Measurements from ENCODE around the gene RAP1B.
"Not testable (repeated sequence)": the region's sequence is repeated elsewhere in the genome, so short reads cannot be mapped to it uniquely, and the experiment has no call there.

RAP1B gene

GRCh38 chr12:68673788-68674187 is 63.1 kb downstream of the RAP1B start:
- DNase-seq (no peak), ATAC-seq (replicated peaks) (no peak)
- Mint-ChIP-seq H3K27ac (no peak overlapping the region), H3K4me3 (no peak overlapping the region), H3K4me1 (peaks cover 0 to 2% of the 10 kb centered on the region in 2 donors), H3K9me3 (no peaks in the 10 kb centered on the region), H3K36me3 (peaks cover 0 to under 1% of the 10 kb centered on the region in 2 donors), H3K27me3 (no peaks in the 10 kb centered on the region)

DNA sequence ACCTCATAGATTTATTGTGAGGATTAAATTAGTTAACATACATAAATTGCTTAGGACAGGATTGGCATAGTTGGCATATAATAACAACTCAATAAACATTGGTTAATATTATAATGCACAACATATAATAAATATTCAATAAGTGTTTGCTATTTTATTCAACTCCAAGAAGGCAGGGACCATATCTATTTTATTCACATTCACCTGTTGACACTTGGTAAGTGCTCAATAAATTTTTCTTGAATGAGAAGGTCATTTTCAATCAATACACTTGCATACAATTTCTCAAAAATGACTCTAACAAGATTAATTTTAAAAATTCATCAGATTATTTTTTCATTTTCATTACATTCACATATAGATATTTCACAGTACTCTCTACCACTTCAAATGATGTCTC is 63.7 kb downstream of the RAP1B start:
- DNase-seq (no peak), ATAC-seq (replicated peaks) (no peak)
- no peaks in the 10 kb centered on the region for H3K9me3 Mint-ChIP-seq
- H3K4me3 Mint-ChIP-seq = no peak overlapping the region
- H3K4me1 Mint-ChIP-seq = peaks cover 0 to 2% of the 10 kb centered on the region in 2 donors
- peaks cover 0 to 2% of the 10 kb centered on the region in 2 donors for H3K36me3 Mint-ChIP-seq
- no peak overlapping the region for H3K27ac Mint-ChIP-seq
- no peaks in the 10 kb centered on the region for H3K27me3 Mint-ChIP-seq

DNA sequence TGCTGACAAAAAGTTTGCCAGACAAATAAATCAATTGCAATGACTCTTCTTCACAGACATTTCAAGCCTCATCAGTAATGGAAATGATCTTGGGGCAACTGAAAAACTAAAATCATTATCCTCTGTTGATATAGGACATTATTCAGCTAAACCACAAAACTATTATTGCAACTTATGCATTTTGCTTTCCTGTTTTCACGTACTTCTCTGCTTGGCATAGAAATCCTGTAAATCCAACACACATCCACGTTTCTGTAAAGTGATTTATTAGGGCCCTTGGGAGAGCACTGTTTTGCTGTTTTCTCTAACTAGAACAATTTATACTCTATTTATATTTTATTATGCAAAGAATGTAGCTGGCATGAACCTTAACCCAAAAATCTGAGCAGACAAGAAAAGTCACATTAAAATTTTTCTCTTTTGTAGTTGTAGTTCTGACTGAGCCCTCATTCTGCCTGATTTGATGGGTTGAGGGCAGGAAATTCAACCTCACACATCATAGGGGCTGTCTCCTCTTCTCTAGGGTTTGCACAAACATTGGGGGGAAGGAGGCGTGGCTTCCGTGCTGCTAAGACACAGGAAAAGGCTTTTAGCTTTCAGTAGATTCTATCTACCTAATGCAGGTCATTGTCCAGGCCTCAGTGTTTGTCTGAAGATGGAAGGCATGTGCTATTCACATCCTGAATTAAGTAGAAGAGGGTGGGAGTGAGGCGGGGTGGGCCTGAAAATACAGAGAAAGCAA is 64.6 kb downstream of the RAP1B start:
- ATAC-seq (replicated peaks) (no peak), DNase-seq (no peak)
- Mint-ChIP-seq H3K4me3 (no peak overlapping the region), H3K27ac (no peak overlapping the region), H3K36me3 (peaks cover 0 to 2% of the 10 kb centered on the region in 2 donors), H3K4me1 (peaks cover 0 to 2% of the 10 kb centered on the region in 2 donors), H3K9me3 (no peaks in the 10 kb centered on the region), H3K27me3 (no peaks in the 10 kb centered on the region)

GRCh38 chr12:68676854-68677253 is 66.2 kb downstream of the RAP1B start:
- H3K27ac Mint-ChIP-seq; H3K9me3 Mint-ChIP-seq; DNase-seq; H3K4me3 Mint-ChIP-seq; H3K36me3 Mint-ChIP-seq; ATAC-seq (replicated peaks); H3K4me1 Mint-ChIP-seq; H3K27me3 Mint-ChIP-seq: not testable (repeated sequence)

GRCh38 chr12:68686262-68686594 is 75.5 kb downstream of the RAP1B start:
- no peak for ATAC-seq (replicated peaks)
- no peaks in the 10 kb centered on the region for H3K9me3 Mint-ChIP-seq
- DNase-seq = no peak
- H3K27ac Mint-ChIP-seq = peak overlapping the region; percentile 99
- peaks cover 11 to 14% of the 10 kb centered on the region in 2 donors for H3K36me3 Mint-ChIP-seq
- H3K4me3 Mint-ChIP-seq = peak overlapping the region; percentile 96 to 97
- H3K27me3 Mint-ChIP-seq = no peaks in the 10 kb centered on the region
- H3K4me1 Mint-ChIP-seq = peaks cover 7 to 22% of the 10 kb centered on the region in 2 donors

GRCh38 chr12:68686595-68687521 is 76.2 kb downstream of the RAP1B start, which contains the start of gene NUP107:
Gene NUP107, plus strand, starts transcription at chr12:68686978. Its CDS starts 88 bp downstream, at chr12:68687066.
- Mint-ChIP-seq H3K9me3 (no peaks in the 10 kb centered on the region), H3K36me3 (peaks cover 11 to 14% of the 10 kb centered on the region in 2 donors), H3K4me3 (peak within 1 kb of the TSS; percentile 96 to 97), H3K27ac (peak within 1 kb of the TSS; percentile 99), H3K27me3 (no peaks in the 10 kb centered on the region), H3K4me1 (peaks cover 7 to 22% of the 10 kb centered on the region in 2 donors)
- peak; percentile 98 to 99 for ATAC-seq (replicated peaks)
- DNase-seq = peak; percentile 95

DNA sequence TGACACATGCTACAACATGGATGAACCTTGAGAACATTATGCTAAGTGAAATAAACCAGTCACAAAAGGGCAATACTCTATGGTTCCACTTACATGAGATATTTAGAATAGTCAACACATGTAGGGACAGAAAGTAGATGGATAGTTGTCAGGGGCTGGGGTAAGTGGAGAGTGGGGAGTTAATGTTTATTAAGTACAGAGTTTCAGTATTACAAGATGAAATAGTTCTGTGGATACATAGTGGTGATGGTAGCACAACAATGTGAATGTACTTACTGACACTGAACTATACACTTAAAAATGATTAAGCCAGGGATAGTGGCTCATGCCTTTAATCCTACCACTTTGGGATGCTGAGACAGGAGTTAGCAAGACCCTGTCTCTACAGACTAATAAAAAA is 84.8 kb downstream of the RAP1B start:
- no peak overlapping the region for H3K27ac Mint-ChIP-seq
- no peaks in the 10 kb centered on the region for H3K9me3 Mint-ChIP-seq
- DNase-seq (no peak), ATAC-seq (replicated peaks) (no peak)
- H3K4me1 Mint-ChIP-seq = no peaks in the 10 kb centered on the region
- no peak overlapping the region for H3K4me3 Mint-ChIP-seq
- H3K36me3 Mint-ChIP-seq = peaks cover 39 to 57% of the 10 kb centered on the region in 2 donors
- no peaks in the 10 kb centered on the region for H3K27me3 Mint-ChIP-seq

GRCh38 chr12:68699486-68699885 is 88.8 kb downstream of the RAP1B start:
- Mint-ChIP-seq H3K4me1 (no peaks in the 10 kb centered on the region), H3K36me3 (peaks cover 32 to 41% of the 10 kb centered on the region in 2 donors), H3K27ac (no peak overlapping the region), H3K4me3 (no peak overlapping the region), H3K27me3 (no peaks in the 10 kb centered on the region), H3K9me3 (no peaks in the 10 kb centered on the region)
- no peak for ATAC-seq (replicated peaks)
- no peak for DNase-seq
